ENCODE data around the gene HLA-DPB1.

The HLA-DPB1 gene

DNA sequence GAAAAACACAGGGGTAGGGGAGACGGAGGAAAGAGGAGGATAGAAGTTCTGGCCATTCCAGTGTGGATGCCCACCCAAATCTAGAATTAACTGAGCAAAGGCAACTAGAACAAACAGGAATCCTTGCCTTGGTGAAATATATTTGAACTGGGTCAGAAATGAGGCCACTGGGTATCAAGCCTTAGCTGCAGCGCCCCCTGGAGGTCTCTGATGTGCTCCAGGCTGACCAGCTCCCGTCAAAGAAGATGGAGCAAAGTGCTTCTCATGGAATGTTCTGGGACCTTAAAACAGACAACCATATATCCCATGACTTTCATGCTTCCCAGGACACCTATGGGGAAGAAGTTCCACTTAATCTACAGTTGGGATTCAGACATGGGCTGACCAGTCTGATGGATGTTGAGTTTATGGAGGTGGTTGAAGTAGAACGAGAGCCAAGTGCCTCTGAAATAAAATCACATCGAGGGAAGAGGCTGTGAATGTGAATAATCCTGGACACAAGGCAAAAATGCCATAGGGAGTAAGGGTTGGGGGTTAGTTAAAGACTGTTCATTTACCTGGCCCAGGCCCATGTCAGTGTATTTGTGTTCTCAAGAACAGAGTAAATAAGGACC is 50.4 kb downstream of the HLA-DPB1 start:
- DNase-seq (ENCODE audit: insufficient read length, low spot score) (peak; percentile 32), FAIRE-seq (no peak)

DNA sequence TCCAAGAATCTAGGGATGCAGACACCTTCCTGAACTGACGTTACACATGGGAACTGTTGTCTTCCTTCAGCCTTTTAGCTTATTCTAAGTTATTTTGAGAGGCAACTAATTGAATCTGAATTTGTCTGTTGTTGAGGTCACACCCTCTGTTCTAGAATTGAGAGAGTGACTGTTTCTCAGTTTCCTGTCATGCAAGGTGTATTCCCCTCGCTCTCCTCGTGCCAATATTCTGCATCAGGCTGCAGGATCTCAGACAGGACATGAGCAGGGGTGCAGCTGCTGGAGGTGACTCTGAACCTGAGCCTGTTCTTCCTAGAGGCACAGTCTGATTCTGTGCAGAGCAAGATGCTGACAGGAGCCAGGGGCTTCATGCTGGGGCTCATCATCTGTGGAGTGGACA is 52.5 kb downstream of the HLA-DPB1 start:
- no peak for FAIRE-seq
- no peak for DNase-seq (ENCODE audit: insufficient read length, low spot score)

GRCh38 chr6:33132081-33132524 is 56.3 kb downstream of the HLA-DPB1 start:
- no peak for FAIRE-seq
- no peak for DNase-seq (ENCODE audit: insufficient read length, low spot score)

DNA sequence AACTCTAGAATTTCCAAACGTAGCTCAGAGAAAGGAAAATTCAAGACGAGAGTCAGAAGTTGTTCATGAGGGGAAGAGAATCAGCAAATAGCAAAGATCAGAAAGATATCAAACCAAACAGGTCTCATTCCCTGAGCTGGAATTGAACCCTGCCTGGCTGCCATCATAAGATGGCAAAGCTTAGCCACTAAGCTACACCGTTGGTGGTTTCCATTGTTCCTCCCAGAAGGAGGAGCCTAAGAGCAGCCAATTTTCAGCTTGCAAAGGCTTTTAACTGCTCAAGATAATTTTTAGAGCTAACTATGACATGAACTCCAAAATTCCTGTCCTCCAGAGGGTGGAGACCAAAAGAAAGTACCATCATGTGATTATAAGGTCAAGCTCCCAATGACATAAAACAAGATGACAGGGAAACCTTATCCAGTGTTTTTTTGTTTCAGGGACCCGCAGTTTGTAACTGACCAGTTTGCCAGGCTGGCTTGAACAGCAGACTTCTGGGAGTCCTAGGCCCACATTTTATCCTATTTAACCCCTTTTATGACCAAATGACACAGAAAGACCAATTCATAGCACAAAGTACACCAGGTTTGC is 60.6 kb downstream of the HLA-DPB1 start:
- no peak for FAIRE-seq
- no peak for DNase-seq (ENCODE audit: insufficient read length, low spot score)

Data from HTR-8/SVneo (cell line).